ENCODE results near the gene JAK2. TPM values are rescaled to one million over a fixed set of nuclear protein-coding genes. Genes with fewer than 3 reads are reported as not detected.

The JAK2 gene
- total and polyA plus RNA-seq, 10 of the 15 experiments (the other 5 are each of a cell fraction or from before 2014, with no cell fraction given) = 4.1 to 22.9 (median 13.7) TPM

- FAIRE-seq (no peak), ATAC-seq (no peak), DNase-seq (ENCODE audit: low read depth, low spot score) (no peak)
- in situ Hi-C loops (cut with MboI) (no loop called here), intact Hi-C loops (cut with micrococcal nuclease; ENCODE audit: unreplicated experiment) (no loop called here)
- no TSS peak for BruUV-seq (replicated peaks)
- SMC1A ChIA-PET (ENCODE audit: uncharacterized antibody, unreplicated experiment) = interaction anchor here (1.1 kb wide), 1 partner anchor 444 kb away, joined by 3 read pairs; no protein-coding TSS in a partner anchor
- no peaks in the 10 kb centered on the region for H3K4me1 ChIP-seq (ENCODE audit: control insufficient read depth, insufficient read depth, low read length)
- no peak overlapping the region for H3K27ac ChIP-seq (ENCODE audit: control insufficient read depth, insufficient read depth)
- no peak overlapping the region for H3K4me3 ChIP-seq
- POLR2A ChIA-PET = no interaction called here
- no peak overlapping the region for H2AFZ ChIP-seq (ENCODE audit: control insufficient read depth, low read depth, low read length)
- H3K4me2 ChIP-seq (ENCODE audit: control insufficient read depth, insufficient read depth) = no peak overlapping the region
- no peak for TF ChIP-seq MYB (IDR thresholded peaks at IDR 0.05; ENCODE audit: borderline replicate concordance, low read depth, low read length)
- TF ChIP-seq NR2F1 (conservative IDR thresholded peaks at IDR 0.05) = no peak
- no peak for TF ChIP-seq ZZZ3 (IDR thresholded peaks at IDR 0.05; ENCODE audit: control insufficient read depth, insufficient read length, low read depth)
- TF ChIP-seq KAT2A (conservative IDR thresholded peaks at IDR 0.05; ENCODE audit: control insufficient read depth, low read depth, low read length) = no peak
- TF ChIP-seq RFX5 (IDR thresholded peaks at IDR 0.05; ENCODE audit: low read depth, low read length) = no peak
- TF ChIP-seq ZBTB40 (IDR thresholded peaks at IDR 0.05; ENCODE audit: borderline replicate concordance) = no peak
- TF ChIP-seq EGR1 (IDR thresholded peaks at IDR 0.05; ENCODE audit: borderline replicate concordance in 1 of 2, low read depth in 2 of 2, low read length in 2 of 2) = no peak
- TF ChIP-seq HCFC1 (IDR thresholded peaks at IDR 0.05; ENCODE audit: low read length) = no peak
- TF ChIP-seq HDAC6 (IDR thresholded peaks at IDR 0.05; ENCODE audit: unreplicated experiment) = no peak
- no peaks in the 10 kb centered on the region; the same call in 1 of the 3 replicates for H3K9me3 ChIP-seq (replicated peaks; ENCODE audit: control insufficient read depth, insufficient read depth, low read length)
- no peaks in the 10 kb centered on the region for H4K20me1 ChIP-seq (ENCODE audit: control insufficient read depth, insufficient read depth)
- H3K79me2 ChIP-seq (ENCODE audit: control insufficient read depth, insufficient read depth, low read length) = no peaks in the 10 kb centered on the region
- no peak overlapping the region for H3K9ac ChIP-seq (ENCODE audit: control insufficient read depth, insufficient read depth, low read length)
- CTCF ChIA-PET = no interaction called here
- RAD21 ChIA-PET (ENCODE audit: unreplicated experiment) = no interaction called here
- H3K27me3 ChIP-seq (replicated peaks in 1 of 2; ENCODE audit: control insufficient read depth in 2 of 2, insufficient read depth in 2 of 2, low read length in 1 of 2) = no peaks in the 10 kb centered on the region
- peaks cover 6 to 7% of the 10 kb centered on the region in 2 experiments; a peak in 2 of 4 replicates for H3K36me3 ChIP-seq (ENCODE audit: control insufficient read depth in 2 of 2, insufficient read depth in 2 of 2, low read length in 1 of 2)
- WGBS (ENCODE audit: insufficient coverage, insufficient replicate concordance, low lambda C conversion rate, missing lambda C conversion rate) = 82% methylated on average over 1 of the region's 1 CpG
These were observed 161.2 kb downstream of the JAK2 start for GRCh38 chr9:5146241-5146640.

Other genes starting within 250 kb of the JAK2 start
- 71.8 and 86.6 TPM in 2 replicates for gene AK3, start 244.1 kb upstream of the JAK2 start, total RNA-seq (2014; rRNA removed)
- gene AK3, start 244.1 kb upstream of the JAK2 start, total RNA-seq (2014; rRNA removed; fragmentation: Illumina TruSeq; extraction: Trizol) = 34.7 and 38.2 TPM in 2 replicates
- gene AK3, start 244.1 kb upstream of the JAK2 start, total RNA-seq (2021) = 32.4 and 35.6 TPM in 2 replicates
- gene AK3, start 244.1 kb upstream of the JAK2 start, polyA plus RNA-seq (2011; rRNA removed) = 44.5 and 69.0 TPM in 2 replicates
- 44.2 and 60.1 TPM in 2 replicates for gene AK3, start 244.1 kb upstream of the JAK2 start, polyA plus RNA-seq (2014; fragmentation: Illumina TruSeq; extraction: Trizol)
- gene AK3, start 244.1 kb upstream of the JAK2 start, polyA plus RNA-seq (2014; fragmentation: Nextera tagmentation; extraction: Ambion mirVana) = 10 to 100 TPM; 14.2 to 26.2 TPM
- 43.6 and 54.8 TPM in 2 replicates for gene AK3, start 244.1 kb upstream of the JAK2 start, polyA plus RNA-seq (2014; rRNA removed)
- gene AK3, start 244.1 kb upstream of the JAK2 start, polyA plus RNA-seq (2016; fragmentation: Nextera tagmentation; extraction: Ambion mirVana) = 10 to 100 TPM; 50.6 to 52.5 TPM
- 42.0 and 44.3 TPM in 2 replicates for gene RCL1, start 192.3 kb upstream of the JAK2 start, total RNA-seq (2014; rRNA removed)
- gene RCL1, start 192.3 kb upstream of the JAK2 start, total RNA-seq (2014; rRNA removed; fragmentation: Illumina TruSeq; extraction: Trizol) = 28.1 and 28.7 TPM in 2 replicates
- gene RCL1, start 192.3 kb upstream of the JAK2 start, total RNA-seq (2021) = 32.3 and 33.2 TPM in 2 replicates
- 14.1 and 21.1 TPM in 2 replicates for gene RCL1, start 192.3 kb upstream of the JAK2 start, polyA plus RNA-seq (2011; rRNA removed)
- gene RCL1, start 192.3 kb upstream of the JAK2 start, polyA plus RNA-seq (2014; fragmentation: Illumina TruSeq; extraction: Trizol) = 38.0 and 45.2 TPM in 2 replicates
- 10 to 100 TPM; 21.1 to 28.6 TPM for gene RCL1, start 192.3 kb upstream of the JAK2 start, polyA plus RNA-seq (2014; fragmentation: Nextera tagmentation; extraction: Ambion mirVana)
- 27.5 and 29.8 TPM in 2 replicates for gene RCL1, start 192.3 kb upstream of the JAK2 start, polyA plus RNA-seq (2014; rRNA removed)
- 10 to 100 TPM; 43.4 to 46.8 TPM for gene RCL1, start 192.3 kb upstream of the JAK2 start, polyA plus RNA-seq (2016; fragmentation: Nextera tagmentation; extraction: Ambion mirVana)
- gene INSL6, start 200.4 kb downstream of the JAK2 start, total RNA-seq (2014; rRNA removed) = not detected in 2 replicates
- gene INSL6, start 200.4 kb downstream of the JAK2 start, total RNA-seq (2014; rRNA removed; fragmentation: Illumina TruSeq; extraction: Trizol) = not detected in 2 replicates
- gene INSL6, start 200.4 kb downstream of the JAK2 start, total RNA-seq (2021) = not detected in 2 replicates
- gene INSL6, start 200.4 kb downstream of the JAK2 start, polyA plus RNA-seq (2011; rRNA removed) = not detected in 2 replicates
- gene INSL6, start 200.4 kb downstream of the JAK2 start, polyA plus RNA-seq (2014; fragmentation: Illumina TruSeq; extraction: Trizol) = not detected in 2 replicates
- under 1 TPM in 1 of 2 experiments, not detected in 1; 0.10 TPM for gene INSL6, start 200.4 kb downstream of the JAK2 start, polyA plus RNA-seq (2014; fragmentation: Nextera tagmentation; extraction: Ambion mirVana)
- not detected in 2 replicates for gene INSL6, start 200.4 kb downstream of the JAK2 start, polyA plus RNA-seq (2014; rRNA removed)
- 1 to 10 TPM in 1 of 2 experiments, under 1 TPM in 1; 0.84 to 1.6 TPM for gene INSL6, start 200.4 kb downstream of the JAK2 start, polyA plus RNA-seq (2016; fragmentation: Nextera tagmentation; extraction: Ambion mirVana)
- gene INSL4, start 246.1 kb downstream of the JAK2 start, total RNA-seq (2014; rRNA removed) = not detected in 2 replicates
- gene INSL4, start 246.1 kb downstream of the JAK2 start, total RNA-seq (2014; rRNA removed; fragmentation: Illumina TruSeq; extraction: Trizol) = not detected in 2 replicates
- gene INSL4, start 246.1 kb downstream of the JAK2 start, total RNA-seq (2021) = not detected in 2 replicates
- gene INSL4, start 246.1 kb downstream of the JAK2 start, polyA plus RNA-seq (2011; rRNA removed) = not detected in 2 replicates
- gene INSL4, start 246.1 kb downstream of the JAK2 start, polyA plus RNA-seq (2014; fragmentation: Illumina TruSeq; extraction: Trizol) = 0.03 TPM in 1 of 2 replicates, not detected in the other
- not detected for gene INSL4, start 246.1 kb downstream of the JAK2 start, polyA plus RNA-seq (2014; fragmentation: Nextera tagmentation; extraction: Ambion mirVana)
- gene INSL4, start 246.1 kb downstream of the JAK2 start, polyA plus RNA-seq (2014; rRNA removed) = not detected in 2 replicates
- not detected for gene INSL4, start 246.1 kb downstream of the JAK2 start, polyA plus RNA-seq (2016; fragmentation: Nextera tagmentation; extraction: Ambion mirVana)